Cardiac muscle cell (in vitro differentiated cells and primary cell): ENCODE measurements around the gene CLCN4. TPM values are rescaled to one million over a fixed set of nuclear protein-coding genes. Genes with fewer than 3 reads are reported as not detected.

Source experiments
- DNase-seq, 2 donors: peaks; one replicate each; pipeline versions ENCODE4 v3.0.0 to v3.0.0-alpha.2; 2010 to 2017; ENCODE audit warnings: low read depth in 1 of 2, low spot score in 1 of 2
- H3K27ac ChIP-seq: fragments of 200-600 bp; sonication (generic); 2 replicates; pipeline ENCODE4 v1.5.1; 2016
- H3K27me3 ChIP-seq: fragments of 200-600 bp; sonication (generic); 2 replicates; pipeline ENCODE4 v1.6.0; 2016; ENCODE audit warnings: control low read depth
- H3K36me3 ChIP-seq: fragments of 200-600 bp; sonication (generic); 2 replicates; pipeline ENCODE4 v1.5.1; 2016; ENCODE audit warnings: control low read depth
- H3K4me1 ChIP-seq: fragments of 200-600 bp; sonication (generic); 2 replicates; pipeline ENCODE4 v1.8.1; 2017; ENCODE audit warnings: low read depth, mild to moderate bottlenecking, mixed run types
- H3K4me3 ChIP-seq: fragments of 200-600 bp; sonication (generic); 2 replicates; pipeline ENCODE4 v1.5.1; 2016; ENCODE audit warnings: mild to moderate bottlenecking
- H3K9me3 ChIP-seq: fragments of 200-600 bp; sonication (generic); 2 replicates; pipeline ENCODE4 v1.5.1; 2017; ENCODE audit warnings: low read depth, mild to moderate bottlenecking, control low read depth
- CTCF ChIP-seq: IDR thresholded peaks from 2 replicates; pipeline ENCODE4 v1.5.1; 2012; ENCODE audit warnings: low read depth, mild to moderate bottlenecking, low read length
- polyA plus RNA-seq: library from polyadenylated mRNA; unstranded; fragments of >200 nt; fragmentation: Nextera tagmentation; extraction: Ambion mirVana; gene quantifications from 2 replicates; pipeline ENCODE4 v1.2.1, GENCODE V29; 2016
- total RNA-seq: library from RNA; depleted of rRNA; stranded (reverse); fragments of >200 nt; gene quantifications from 2 replicates; pipeline ENCODE4 v1.2.3, GENCODE V29; 2016

Gene CLCN4
- total and polyA plus RNA-seq, 2 experiments from 2014 or later: 7.8 to 15.2 TPM

- Histone ChIP-seq H3K27ac (no peak overlapping the region), H3K36me3 (no peaks in the 10 kb centered on the region), H3K4me1 (no peaks in the 10 kb centered on the region), H3K9me3 (no peaks in the 10 kb centered on the region), H3K27me3 (no peaks in the 10 kb centered on the region), H3K4me3 (no peak overlapping the region)
- DNase-seq: no peak
- no peak for TF ChIP-seq CTCF
These were observed 28.4 kb upstream of the CLCN4 start for GRCh38 chrX:10128386-10128785.

- Histone ChIP-seq H3K27me3 (no peaks in the 10 kb centered on the region), H3K9me3 (no peaks in the 10 kb centered on the region), H3K27ac (no peak overlapping the region), H3K36me3 (no peaks in the 10 kb centered on the region), H3K4me1 (no peaks in the 10 kb centered on the region), H3K4me3 (no peak overlapping the region)
- TF ChIP-seq CTCF: no peak
- no peak for DNase-seq
These were observed 27.5 kb upstream of the CLCN4 start for GRCh38 chrX:10129229-10129628.

- no peak for DNase-seq
- H3K27ac ChIP-seq: no peak overlapping the region
- TF ChIP-seq CTCF: no peak
- H3K36me3 ChIP-seq: no peaks in the 10 kb centered on the region
- H3K9me3 ChIP-seq: no peaks in the 10 kb centered on the region
- H3K4me3 ChIP-seq: no peak overlapping the region
- H3K27me3 ChIP-seq: no peaks in the 10 kb centered on the region
- H3K4me1 ChIP-seq: no peaks in the 10 kb centered on the region
These were observed 26.4 kb upstream of the CLCN4 start for GRCh38 chrX:10130354-10130753.

- H3K4me1 ChIP-seq: no peaks in the 10 kb centered on the region
- no peak overlapping the region for H3K27ac ChIP-seq
- no peak for DNase-seq
- TF ChIP-seq CTCF: no peak
- H3K36me3 ChIP-seq: no peaks in the 10 kb centered on the region
- H3K4me3 ChIP-seq: no peak overlapping the region
- no peaks in the 10 kb centered on the region for H3K9me3 ChIP-seq
- H3K27me3 ChIP-seq: no peaks in the 10 kb centered on the region
These were observed 22.6 kb upstream of the CLCN4 start for GRCh38 chrX:10133980-10134676.

- Histone ChIP-seq H3K4me3 (no peak overlapping the region), H3K9me3 (no peaks in the 10 kb centered on the region), H3K4me1 (no peaks in the 10 kb centered on the region), H3K36me3 (no peaks in the 10 kb centered on the region), H3K27me3 (no peaks in the 10 kb centered on the region), H3K27ac (no peak overlapping the region)
- no peak for TF ChIP-seq CTCF
- DNase-seq: no peak
These were observed 21.9 kb upstream of the CLCN4 start for GRCh38 chrX:10134921-10135320.
